C4-2B (cell line): ENCODE results near the gene DPYSL4.

Experiments
- H3K27ac ChIP-seq: fragments of 450-650 bp; 2 replicates; pipeline ENCODE4 v1.5.1; 2017
- CTCF ChIP-seq: fragments of 450-650 bp; conservative IDR thresholded peaks from 2 replicates; pipeline ENCODE4 v1.5.1; 2017; ENCODE audit warnings: mild to moderate bottlenecking
- ZFX ChIP-seq: fragments of 450-650 bp; IDR thresholded peaks from 2 replicates; pipeline ENCODE4 v1.6.1; 2017

The DPYSL4 gene

GRCh38 chr10:132204781-132205473 lies 18.2 kb downstream of the DPYSL4 start:
- TF ChIP-seq ZFX (no peak), CTCF (no peak)
- H3K27ac ChIP-seq: no peak overlapping the region

- H3K27ac ChIP-seq: no peak overlapping the region
- TF ChIP-seq ZFX (no peak), CTCF (no peak)
These were observed 19.1 kb downstream of the DPYSL4 start for GRCh38 chr10:132205650-132206376.

- H3K27ac ChIP-seq: no peak overlapping the region
- no peak for TF ChIP-seq ZFX
- no peak for TF ChIP-seq CTCF
These were observed 19.6 kb downstream of the DPYSL4 start for GRCh38 chr10:132206377-132206745.

GRCh38 chr10:132206806-132207535 lies 20.2 kb downstream of the DPYSL4 start:
- no peak overlapping the region for H3K27ac ChIP-seq
- TF ChIP-seq ZFX: no peak
- no peak for TF ChIP-seq CTCF

GRCh38 chr10:132207536-132208461 lies 21.1 kb downstream of the DPYSL4 start:
- TF ChIP-seq CTCF: no peak
- no peak for TF ChIP-seq ZFX
- H3K27ac ChIP-seq: no peak overlapping the region

- H3K27ac ChIP-seq: no peak overlapping the region
- no peak for TF ChIP-seq ZFX
- TF ChIP-seq CTCF: no peak
These were observed 21.8 kb downstream of the DPYSL4 start for GRCh38 chr10:132208462-132209050.
